K562 (cell line): Measurements from ENCODE around the gene CLDN24. TPM values are rescaled to one million over a fixed set of nuclear protein-coding genes. Genes with fewer than 3 reads are reported as not detected.

Source experiments
- ATAC-seq: fragments of 200-7000 bp; cut with Tn5 transposase; 3 replicates; pipeline ENCODE4 v1.9.1; 2020; ENCODE audit warnings: moderate library complexity
- BruUV-seq: library from RNA; stranded (reverse); fragments of 400-500 nt; replicated peaks from 2 replicates; lab custom pipeline; 2021; lab: Mats Ljungman, UMichigan
- CTCF ChIA-PET: fragments of 300-600 bp; formaldehyde crosslinking; extraction: SDS; loops from one replicate; lab custom pipeline; 2021; ENCODE audit warnings: low intra/inter-chr PET ratio; lab: Yijun Ruan, JAX
- POLR2A ChIA-PET: fragments of 300-600, 350-650 bp; sonication (Branson Sonifier 250); formaldehyde crosslinking; extraction: SDS; loops from one replicate; lab custom pipeline; 2021; ENCODE audit warnings: antibody characterized with exemption, inconsistent platforms; lab: Yijun Ruan, JAX
- DNase-seq, 4 experiments: peaks; one replicate each; pipeline versions ENCODE4 v3.0.0 to v3.0.0-alpha.2; 2011 to 2018; ENCODE audit warnings: low spot score in 3 of 4, mixed read lengths in 3 of 4; ENCODE audit errors: extremely low read depth in 1 of 4
- FAIRE-seq: peaks from 2 replicates; lab custom pipeline; 2011; peaks lifted over from hg19 to GRCh38; lab: Jason Lieb, UNC
- H2AFZ ChIP-seq: 2 replicates; pipeline ENCODE4 v1.6.0; 2011; ENCODE audit warnings: low read depth, low read length, control low read depth, inconsistent platforms
- H3K27ac ChIP-seq: fragments of 200-600 bp; 3 replicates; pipeline ENCODE4 v1.8.0; 2011; ENCODE audit warnings: low read depth, mild to moderate bottlenecking, control low read depth, inconsistent platforms, low read length, moderate library complexity, mixed read lengths; ENCODE audit errors: extremely low read depth
- H3K27me3 ChIP-seq, 2 experiments: fragments of 300-600 bp in 1 of 2; 2 replicates in 1 of 2; 3 replicates in 1 of 2; pipeline versions ENCODE4 v1.6.0 to v1.8.0; 2011; ENCODE audit warnings: inconsistent platforms in 2 of 2, low read length in 2 of 2, mild to moderate bottlenecking in 1 of 2, mixed read lengths in 1 of 2, moderate library complexity in 1 of 2; ENCODE audit not compliant: control insufficient read depth in 2 of 2, insufficient read depth in 2 of 2
- H3K36me3 ChIP-seq: fragments of 300-600 bp; 3 replicates; pipeline ENCODE4 v1.8.0; 2011; ENCODE audit warnings: mild to moderate bottlenecking, low read length, inconsistent platforms; ENCODE audit not compliant: control insufficient read depth, insufficient read depth
- H3K4me1 ChIP-seq, 2 experiments: fragments of 200-600 bp in 1 of 2; replicated peaks in 1 of 2; 2 replicates in 1 of 2; 3 replicates in 1 of 2; pipeline versions ENCODE4 v1.5.1 to v1.8.0; 2011; ENCODE audit warnings: inconsistent platforms in 2 of 2, low read length in 2 of 2, mild to moderate bottlenecking in 1 of 2, mixed read lengths in 1 of 2, moderate library complexity in 1 of 2; ENCODE audit not compliant: control insufficient read depth in 2 of 2, insufficient read depth in 2 of 2
- H3K4me2 ChIP-seq: 2 replicates; pipeline ENCODE4 v1.6.1; 2011; ENCODE audit warnings: low read length, control low read depth, inconsistent platforms, mixed read lengths; ENCODE audit not compliant: insufficient read depth
- H3K4me3 ChIP-seq: fragments of 200-600 bp; sonication (generic), shearing (Covaris generic); 2 replicates; pipeline ENCODE4 v1.5.1; 2016; ENCODE audit warnings: control low read depth, inconsistent platforms
- H3K79me2 ChIP-seq: fragments of 200-600 bp; 3 replicates; pipeline ENCODE4 v1.8.0; 2011; ENCODE audit warnings: low read length, inconsistent platforms; ENCODE audit not compliant: control insufficient read depth, insufficient read depth
- H3K9ac ChIP-seq, 2 experiments: 2 replicates each; pipeline versions ENCODE4 v1.6.0 to v1.6.1; 2011; ENCODE audit warnings: low read depth in 2 of 2, low read length in 2 of 2, control low read depth in 1 of 2, inconsistent platforms in 1 of 2, mild to moderate bottlenecking in 1 of 2, mixed read lengths in 1 of 2; ENCODE audit not compliant: insufficient read depth in 1 of 2
- H3K9me1 ChIP-seq: one replicate; pipeline ENCODE4 v1.6.0; 2011; ENCODE audit warnings: inconsistent platforms, mild to moderate bottlenecking, low read length, moderate library complexity; ENCODE audit not compliant: control insufficient read depth, insufficient read depth
- H3K9me3 ChIP-seq: replicated peaks from 2 replicates; pipeline ENCODE4 v1.5.1; 2011; ENCODE audit warnings: low read depth, low read length, inconsistent platforms; ENCODE audit not compliant: control insufficient read depth, insufficient read depth
- H4K20me1 ChIP-seq: replicated peaks from 2 replicates; pipeline ENCODE4 v1.6.1; 2011; ENCODE audit warnings: low read length, inconsistent platforms, mixed read lengths; ENCODE audit not compliant: control insufficient read depth, insufficient read depth
- FUS ChIP-seq: fragments of 200-400 bp; formaldehyde crosslinking; optimal IDR thresholded peaks from 2 replicates; pipeline ENCODE3; 2017; ENCODE audit warnings: low read depth, low read length
- MLX ChIP-seq, 2 experiments: fragments of 450-650 bp in 1 of 2; sonication (generic) in 1 of 2; formaldehyde crosslinking; conservative IDR thresholded peaks; 2 replicates each; pipeline versions ENCODE4 v1.4.0 to v1.8.1; 2020 to 2022; ENCODE audit warnings: mild to moderate bottlenecking in 1 of 2, missing genetic modification reagents in 1 of 2
- RBM34 ChIP-seq: fragments of 200-400 bp; formaldehyde crosslinking; IDR thresholded peaks from 2 replicates; pipeline ENCODE4 v1.6.1; 2018; ENCODE audit warnings: low read length, borderline replicate concordance; ENCODE audit not compliant: insufficient read depth
- XRCC5 ChIP-seq: fragments of 200-400 bp; formaldehyde crosslinking; IDR thresholded peaks from 2 replicates; pipeline ENCODE4 v1.6.1; 2017; ENCODE audit warnings: low read depth, mild to moderate bottlenecking, low read length
- ZNF766 ChIP-seq: fragments of 200-800 bp; sonication (Bioruptor generic); conservative IDR thresholded peaks from 2 replicates; pipeline ENCODE4 v1.6.1; 2016; ENCODE audit warnings: missing genetic modification characterization, missing compliant biosample characterization
- ZSCAN29 ChIP-seq: fragments of 450-650 bp; IDR thresholded peaks from 2 replicates; pipeline ENCODE4 v1.6.1; 2017
- WGBS: fragments of 100-300 bp; shearing (Covaris generic); methylation state at CpG from one replicate; pipeline ENCODE4 v1.1.6; 2016; ENCODE audit warnings: low coverage, mixed read lengths; ENCODE audit not compliant: insufficient coverage; ENCODE audit errors: missing lambda C conversion rate; 5-methylcytosine and 5-hydroxymethylcytosine counted together
- in situ Hi-C: fragments of 300-500 bp; cut with MboI; formaldehyde crosslinking; loops from 4 replicates; pipeline ENCODE4 v1.15.0; 2018; ENCODE audit warnings: inconsistent platforms, mixed read lengths
- intact Hi-C: fragments of 100-400 bp; cut with micrococcal nuclease; formaldehyde crosslinking; loops from 2 replicates; pipeline ENCODE4 v1.14.2; 2022
- polyA plus RNA-seq, 8 experiments: library from polyadenylated mRNA; depleted of rRNA in 4 of 8; stranded (reverse) in 5 of 8; unstranded in 3 of 8; fragments of >200 nt; fragmentation: Nextera tagmentation in 2 of 8; fragmentation: Illumina TruSeq in 1 of 8; extraction: Ambion mirVana in 2 of 8; extraction: Trizol in 1 of 8; gene quantifications; 2 replicates each; pipeline versions ENCODE4 v1.2.1 to v1.2.3, GENCODE V29; 2011 to 2014; ENCODE audit warnings: inconsistent platforms in 1 of 8, missing spikeins in 1 of 8
- total RNA-seq, 7 experiments: library from RNA; depleted of rRNA in 6 of 7; stranded (reverse); fragments of >200 nt in 6 of 7; fragmentation: Illumina TruSeq in 2 of 7; extraction: Trizol in 2 of 7; gene quantifications; 2 replicates each; pipeline versions ENCODE4 v1.2.1 to v1.2.3, GENCODE V29; 2011 to 2021; ENCODE audit warnings: low replicate concordance in 1 of 7
- TF ChIP-seq, protein P1 (sequence below): fragments of 250-450 bp; sonication (Bioruptor Pico); IDR thresholded peaks from 2 replicates; pipeline ENCODE4 v1.8.0; 2022; ENCODE audit warnings: moderate library complexity, mild to moderate bottlenecking, inconsistent platforms
- TF ChIP-seq, protein P2 (sequence below): fragments of 250-450 bp; sonication (Bioruptor Pico); IDR thresholded peaks from 2 replicates; pipeline ENCODE4 v1.5.0; 2020; ENCODE audit warnings: mild to moderate bottlenecking

CLDN24 gene
- total and polyA plus RNA-seq, 9 of the 15 experiments (the other 6 are each of a cell fraction or from before 2014, with no cell fraction given), result not detected

DNA sequence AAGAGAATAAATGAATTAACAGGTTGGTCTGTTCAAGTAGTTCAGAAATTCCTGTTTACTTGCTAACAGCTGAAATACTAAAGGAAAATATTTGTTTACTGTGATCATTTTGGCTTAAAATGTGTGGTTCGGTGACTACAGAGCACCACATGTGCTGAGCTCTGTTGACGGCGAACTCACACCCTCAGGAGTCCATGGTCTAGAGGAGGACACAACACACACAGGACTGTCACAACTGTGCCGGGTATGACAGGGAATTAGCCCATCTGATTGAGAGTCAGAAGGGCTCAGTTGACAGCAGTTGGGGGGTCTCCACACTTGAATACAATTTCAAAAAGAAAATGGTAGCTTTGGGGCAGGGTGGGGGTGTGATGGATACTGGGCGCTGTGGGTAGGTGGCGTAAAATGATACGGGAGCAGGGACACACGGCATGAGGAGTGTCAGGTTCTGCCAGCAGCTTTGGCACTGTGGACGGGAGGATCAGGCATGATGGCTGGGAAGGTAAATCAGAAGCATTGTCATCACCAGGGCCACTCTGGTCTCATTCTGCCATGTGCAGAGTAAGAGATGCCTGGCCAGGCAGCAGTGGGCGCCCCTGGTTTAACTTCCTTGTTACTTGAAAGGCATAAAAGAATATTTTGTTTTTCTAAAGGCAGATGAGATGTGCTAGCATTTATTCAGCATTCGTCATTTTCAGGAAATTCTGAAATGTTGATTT is 35.5 kb downstream of the CLDN24 start (continued):
- TF ChIP-seq MLX (CRISPR knock-in tag; conservative IDR thresholded peaks at IDR 0.05) (no peak), ZNF766 (CRISPR knock-in tag) (no peak), RBM34 (no peak), XRCC5 (no peak), ZSCAN29 (no peak)
- TF ChIP-seq, protein P1, sequence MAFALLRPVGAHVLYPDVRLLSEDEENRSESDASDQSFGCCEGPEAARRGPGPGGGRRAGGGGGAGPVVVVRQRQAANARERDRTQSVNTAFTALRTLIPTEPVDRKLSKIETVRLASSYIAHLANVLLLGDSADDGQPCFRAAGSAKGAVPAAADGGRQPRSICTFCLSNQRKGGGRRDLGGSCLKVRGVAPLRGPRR (CRISPR knock-in tag), result no peak
- TF ChIP-seq, protein P2, sequence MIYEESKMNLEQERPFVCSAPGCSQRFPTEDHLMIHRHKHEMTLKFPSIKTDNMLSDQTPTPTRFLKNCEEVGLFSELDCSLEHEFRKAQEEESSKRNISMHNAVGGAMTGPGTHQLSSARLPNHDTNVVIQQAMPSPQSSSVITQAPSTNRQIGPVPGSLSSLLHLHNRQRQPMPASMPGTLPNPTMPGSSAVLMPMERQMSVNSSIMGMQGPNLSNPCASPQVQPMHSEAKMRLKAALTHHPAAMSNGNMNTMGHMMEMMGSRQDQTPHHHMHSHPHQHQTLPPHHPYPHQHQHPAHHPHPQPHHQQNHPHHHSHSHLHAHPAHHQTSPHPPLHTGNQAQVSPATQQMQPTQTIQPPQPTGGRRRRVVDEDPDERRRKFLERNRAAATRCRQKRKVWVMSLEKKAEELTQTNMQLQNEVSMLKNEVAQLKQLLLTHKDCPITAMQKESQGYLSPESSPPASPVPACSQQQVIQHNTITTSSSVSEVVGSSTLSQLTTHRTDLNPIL (CRISPR knock-in tag), result no peak

DNA sequence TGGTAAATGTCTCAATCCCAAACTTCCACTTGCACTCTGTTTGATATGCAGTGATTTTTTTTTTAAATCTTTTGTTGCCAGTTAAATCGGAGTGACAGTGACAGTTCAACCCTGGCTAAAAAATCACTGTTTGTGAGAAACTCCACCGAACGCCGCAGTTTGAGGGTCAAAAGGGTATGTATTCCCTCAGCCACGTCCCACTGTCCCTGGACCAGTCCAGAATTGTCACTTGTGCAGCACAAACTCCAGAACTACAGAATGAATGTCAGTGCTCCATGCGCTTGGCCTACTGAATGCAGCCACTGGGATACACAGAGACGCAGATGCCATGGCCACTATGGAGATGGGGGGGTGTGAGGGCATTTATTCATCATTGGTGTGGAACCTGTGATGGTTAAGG is 36.3 kb downstream of the CLDN24 start:
- Histone ChIP-seq H3K4me3 (no peak overlapping the region), H4K20me1 (no peaks in the 10 kb centered on the region), H3K27ac (no peak overlapping the region)
- FAIRE-seq, result no peak
- in situ Hi-C loops, result no loop called here
- TF ChIP-seq FUS, result no peak
- TF ChIP-seq, all 486 proteins: peak for 0
- POLR2A ChIA-PET, result no interaction called here
- peaks cover 51% of the 10 kb centered on the region for H3K36me3 ChIP-seq
- no peak overlapping the region for H2AFZ ChIP-seq
- ATAC-seq, result no peak
- DNase-seq, result no peak
- H3K9ac ChIP-seq, result no peak overlapping the region
- 79% methylated on average over 7 of the region's 7 CpGs for WGBS
- H3K4me2 ChIP-seq, result no peak overlapping the region
- H3K9me3 ChIP-seq, result no peaks in the 10 kb centered on the region
- H3K27me3 ChIP-seq, result no peaks in the 10 kb centered on the region
- H3K9me1 ChIP-seq, result no peaks in the 10 kb centered on the region
- CTCF ChIA-PET, result no interaction called here
- H3K4me1 ChIP-seq, result no peaks in the 10 kb centered on the region
- H3K79me2 ChIP-seq, result no peaks in the 10 kb centered on the region
- intact Hi-C loops, result no loop called here
- BruUV-seq, result no TSS peak
